GM19023 (cell line): ENCODE results near the gene DOK7.

Experiments
- ATAC-seq: cut with Tn5 transposase; IDR thresholded peaks from one replicate; pipeline ENCODE4 v1.9.1; 2021; ENCODE audit warnings: mild to moderate bottlenecking, moderate library complexity; ENCODE audit not compliant: unreplicated experiment

The DOK7 gene, protein sequence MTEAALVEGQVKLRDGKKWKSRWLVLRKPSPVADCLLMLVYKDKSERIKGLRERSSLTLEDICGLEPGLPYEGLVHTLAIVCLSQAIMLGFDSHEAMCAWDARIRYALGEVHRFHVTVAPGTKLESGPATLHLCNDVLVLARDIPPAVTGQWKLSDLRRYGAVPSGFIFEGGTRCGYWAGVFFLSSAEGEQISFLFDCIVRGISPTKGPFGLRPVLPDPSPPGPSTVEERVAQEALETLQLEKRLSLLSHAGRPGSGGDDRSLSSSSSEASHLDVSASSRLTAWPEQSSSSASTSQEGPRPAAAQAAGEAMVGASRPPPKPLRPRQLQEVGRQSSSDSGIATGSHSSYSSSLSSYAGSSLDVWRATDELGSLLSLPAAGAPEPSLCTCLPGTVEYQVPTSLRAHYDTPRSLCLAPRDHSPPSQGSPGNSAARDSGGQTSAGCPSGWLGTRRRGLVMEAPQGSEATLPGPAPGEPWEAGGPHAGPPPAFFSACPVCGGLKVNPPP

DNA sequence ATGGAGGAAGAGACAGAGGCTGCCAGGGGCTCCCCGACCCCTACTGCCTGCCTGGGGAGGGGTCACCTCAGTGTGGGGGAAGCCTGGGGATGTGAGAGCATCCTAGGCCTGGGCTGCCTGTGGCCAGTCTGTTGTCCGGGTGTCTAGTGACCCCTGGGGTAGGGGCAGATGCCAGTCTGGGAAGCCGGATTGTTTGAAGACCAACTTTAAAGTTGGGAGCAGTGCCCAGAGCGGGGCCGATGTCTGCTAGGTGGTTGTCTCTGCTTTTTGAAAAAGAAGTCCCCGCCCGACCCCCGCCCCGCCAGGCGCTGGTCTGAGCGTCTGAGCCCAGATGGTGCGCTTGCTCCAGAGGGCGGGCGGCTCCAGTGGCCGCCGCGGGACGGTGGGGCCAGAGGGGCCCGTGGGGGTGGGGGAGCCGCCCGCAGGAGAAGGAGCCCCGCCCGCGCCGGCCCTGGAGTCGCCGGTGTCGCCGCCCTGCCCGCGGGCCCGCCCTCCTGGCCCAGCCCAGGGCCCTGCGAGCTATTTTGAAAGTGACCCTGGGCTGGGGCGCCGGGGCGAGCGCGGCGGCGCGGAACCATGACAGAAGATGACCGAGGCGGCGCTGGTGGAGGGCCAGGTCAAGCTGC lies at the start of gene DOK7:
DOK7 (plus strand) TSS at position 517 of the 626 bp plus-strand sequence; CDS start at position 587, 70 bp downstream.
- ATAC-seq = no peak

DNA sequence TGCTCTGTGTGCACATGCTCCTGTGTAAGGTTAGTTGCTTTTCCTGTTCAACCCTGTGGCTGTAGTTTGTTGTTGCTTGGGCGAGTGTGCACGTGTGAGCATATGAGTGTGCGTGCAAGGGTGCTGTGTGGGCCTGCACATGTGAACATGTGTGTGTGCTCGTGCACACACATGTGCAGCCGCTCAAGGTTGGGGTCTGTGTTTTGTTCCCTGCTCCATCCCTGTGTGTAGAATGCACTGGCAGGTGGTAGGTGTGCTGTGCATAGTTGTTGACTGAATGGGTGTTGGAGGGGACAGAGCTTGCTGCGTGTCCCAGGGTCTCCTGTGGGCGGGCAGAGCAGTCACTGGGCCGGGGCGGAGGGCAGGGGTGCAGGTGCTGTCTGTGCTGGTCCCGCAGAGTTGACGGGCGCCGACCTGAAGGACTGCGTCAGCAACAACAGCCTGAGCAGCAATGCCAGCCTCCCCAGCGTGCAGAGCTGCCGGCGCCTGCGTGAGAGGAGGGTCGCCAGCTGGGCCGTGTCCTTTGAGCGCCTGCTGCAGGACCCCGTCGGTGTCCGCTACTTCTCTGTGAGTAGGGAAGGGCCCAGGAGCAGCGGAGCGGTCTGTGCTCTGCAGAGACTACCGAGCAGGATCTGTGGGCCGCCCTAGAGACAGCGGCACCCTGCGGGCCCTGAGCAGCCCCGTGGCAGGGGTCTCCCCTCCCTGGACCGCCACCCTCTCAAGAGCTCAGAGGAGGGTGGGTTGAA lies 49.3 kb upstream of the DOK7 start:
- no peak for ATAC-seq

DNA sequence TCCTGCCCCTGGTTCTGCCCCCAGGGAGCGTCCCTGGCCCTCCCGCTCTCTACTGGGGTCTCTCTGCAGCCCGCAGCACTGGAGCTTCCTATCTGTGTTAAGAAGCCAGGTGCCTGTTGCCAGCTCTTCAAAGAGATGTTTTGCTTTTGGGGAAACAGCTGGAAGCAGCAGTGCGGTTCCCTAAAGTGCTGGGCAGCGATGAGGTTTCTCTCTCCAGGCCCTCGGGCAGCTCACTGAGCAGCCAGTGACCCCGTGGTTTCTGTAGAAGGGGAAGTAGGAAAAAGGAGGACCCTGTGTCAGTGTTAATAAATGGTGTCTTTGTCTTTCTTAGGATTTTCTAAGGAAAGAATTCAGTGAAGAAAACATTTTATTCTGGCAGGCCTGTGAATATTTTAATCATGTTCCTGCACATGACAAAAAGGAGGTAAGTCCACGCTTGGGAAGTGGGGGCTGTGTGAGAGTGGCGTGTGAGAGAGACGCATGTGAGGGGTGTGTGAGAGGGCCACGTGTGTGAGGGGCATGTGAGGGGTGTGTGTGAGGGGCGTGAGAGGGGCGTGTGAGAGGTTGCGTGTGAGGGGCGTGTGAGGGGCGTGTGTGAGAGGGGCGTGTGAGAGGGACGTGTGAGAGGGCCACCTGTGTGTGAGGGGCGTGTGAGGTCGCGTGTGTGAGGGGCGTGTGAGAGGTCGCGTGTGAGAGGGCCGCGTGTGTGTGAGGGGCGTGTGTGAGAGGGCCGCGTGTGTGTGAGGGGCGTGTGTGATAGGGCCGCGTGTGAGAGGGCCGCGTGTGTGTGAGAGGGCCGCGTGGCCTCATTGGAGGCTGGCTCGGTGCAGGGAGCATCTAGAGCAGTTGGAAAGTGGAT lies 48.5 kb upstream of the DOK7 start:
- no peak for ATAC-seq

DNA sequence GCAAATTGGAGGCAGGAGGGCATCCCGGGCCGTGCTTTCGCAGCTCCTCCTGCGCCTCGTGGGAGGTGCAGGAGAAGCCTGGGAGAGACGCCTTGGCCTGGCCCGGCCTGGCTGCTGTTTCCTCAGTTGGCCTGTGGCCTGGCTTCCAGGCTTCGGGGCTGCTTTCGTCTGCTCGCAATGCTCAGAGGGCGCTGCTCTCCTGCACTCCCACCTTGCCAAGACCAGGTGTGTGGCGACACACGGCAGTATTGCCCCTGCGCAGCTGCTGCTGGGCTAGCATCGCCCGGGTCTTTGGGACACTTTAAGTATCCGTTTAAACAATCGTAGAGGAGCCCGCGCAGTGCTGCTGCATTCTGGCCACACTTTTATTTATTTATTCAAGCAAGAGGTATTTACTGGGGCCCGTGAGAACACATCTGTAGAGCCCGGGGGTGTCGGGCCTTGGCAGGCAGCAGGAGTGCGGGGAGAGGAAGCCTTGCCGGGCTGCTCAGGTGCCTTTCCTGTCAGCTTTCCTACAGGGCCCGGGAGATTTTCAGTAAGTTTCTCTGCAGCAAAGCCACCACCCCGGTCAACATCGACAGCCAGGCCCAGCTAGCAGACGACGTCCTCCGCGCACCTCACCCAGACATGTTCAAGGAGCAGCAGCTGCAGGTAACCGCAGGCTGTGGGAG lies 47.5 kb upstream of the DOK7 start:
- ATAC-seq = no peak

DNA sequence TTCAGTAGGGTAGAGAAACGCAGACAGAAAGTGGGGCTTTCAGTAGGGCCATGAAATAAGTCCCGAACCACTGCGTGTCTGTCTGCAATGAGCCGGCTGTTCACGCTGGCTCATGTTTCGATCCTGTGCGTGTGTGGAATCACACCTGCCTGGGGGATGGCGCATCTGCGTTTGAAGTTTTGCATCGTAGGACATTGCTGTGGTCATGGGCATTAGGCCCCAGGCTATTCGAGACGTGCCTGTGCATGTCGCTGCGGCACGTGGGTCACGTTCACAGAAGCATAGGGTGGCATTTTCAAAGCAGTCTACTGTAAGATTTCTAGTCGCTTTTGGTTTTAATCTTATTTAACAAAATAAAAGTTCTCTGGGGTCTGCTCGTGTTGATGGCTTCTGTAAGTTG lies 46.8 kb upstream of the DOK7 start:
- no peak for ATAC-seq

DNA sequence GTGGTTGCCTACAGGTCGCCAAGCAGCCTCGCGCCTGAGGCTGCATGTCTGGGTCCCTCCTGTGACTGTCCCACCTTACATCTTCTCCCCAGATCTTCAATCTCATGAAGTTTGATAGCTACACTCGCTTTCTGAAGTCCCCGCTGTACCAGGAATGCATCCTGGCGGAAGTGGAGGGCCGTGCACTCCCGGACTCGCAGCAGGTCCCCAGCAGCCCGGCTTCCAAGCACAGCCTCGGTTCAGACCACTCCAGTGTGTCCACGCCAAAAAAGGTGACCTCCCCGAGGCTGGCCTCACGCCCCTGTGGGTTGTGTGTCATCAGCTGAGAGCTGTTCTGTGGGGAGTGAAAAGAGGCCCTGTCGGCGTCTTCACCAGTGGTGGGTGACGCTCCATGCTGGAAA lies 46.3 kb upstream of the DOK7 start:
- ATAC-seq = no peak

DNA sequence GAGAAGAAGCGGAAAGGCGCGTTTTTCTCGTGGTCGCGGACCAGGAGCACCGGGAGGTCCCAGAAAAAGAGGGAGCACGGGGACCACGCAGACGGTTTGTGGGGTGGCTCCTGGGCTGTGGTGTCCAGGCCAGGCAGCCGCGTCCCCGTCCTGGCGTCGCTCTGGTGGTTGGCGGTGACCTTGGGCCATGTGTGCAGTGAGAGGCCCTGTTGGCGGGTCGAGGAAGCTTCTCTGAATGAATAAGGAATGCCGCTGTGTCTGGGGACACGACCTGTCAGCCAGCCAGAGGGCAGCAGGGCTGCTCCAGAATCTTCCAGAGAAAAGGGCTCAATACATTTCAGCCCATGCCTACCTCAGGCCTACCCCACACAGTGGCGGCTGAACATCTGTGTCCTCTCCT lies 45.7 kb upstream of the DOK7 start:
- no peak for ATAC-seq

DNA sequence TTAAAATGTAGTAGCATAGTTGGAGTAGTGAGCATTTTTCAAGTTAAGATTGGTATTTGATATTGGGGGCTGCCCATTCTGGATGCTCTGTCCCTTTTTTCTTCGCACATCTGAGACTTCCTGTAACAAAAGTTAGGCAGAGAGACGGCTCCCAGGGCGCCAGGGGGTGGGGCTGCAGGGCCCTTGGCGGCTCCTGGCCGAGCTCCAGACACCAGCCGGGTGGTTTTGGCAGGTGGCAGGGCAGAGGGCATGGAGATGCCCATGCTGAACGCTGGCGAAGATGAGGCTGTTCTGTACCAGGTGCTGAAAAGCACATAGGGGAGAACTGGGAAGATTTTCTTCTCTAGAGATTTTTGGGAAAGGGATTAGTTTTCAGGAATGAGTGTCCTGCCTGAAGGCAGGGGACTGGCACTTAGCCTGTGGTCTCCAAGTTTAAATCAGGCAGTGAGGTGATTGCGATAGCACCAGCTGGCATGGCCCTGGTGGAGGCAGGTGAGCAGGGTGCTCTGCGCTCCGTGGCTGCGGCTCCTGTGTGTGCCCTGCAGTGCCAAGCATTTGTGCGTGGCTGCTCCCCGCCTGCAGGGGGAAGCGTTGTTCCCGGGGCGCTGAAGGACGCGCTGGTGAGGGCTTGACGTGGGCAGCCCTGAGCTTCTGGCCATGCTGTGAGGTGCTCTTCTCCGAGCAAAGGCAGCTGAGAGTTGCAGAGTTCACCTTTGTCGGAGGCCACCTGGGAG lies 44.9 kb upstream of the DOK7 start:
- no peak for ATAC-seq

DNA sequence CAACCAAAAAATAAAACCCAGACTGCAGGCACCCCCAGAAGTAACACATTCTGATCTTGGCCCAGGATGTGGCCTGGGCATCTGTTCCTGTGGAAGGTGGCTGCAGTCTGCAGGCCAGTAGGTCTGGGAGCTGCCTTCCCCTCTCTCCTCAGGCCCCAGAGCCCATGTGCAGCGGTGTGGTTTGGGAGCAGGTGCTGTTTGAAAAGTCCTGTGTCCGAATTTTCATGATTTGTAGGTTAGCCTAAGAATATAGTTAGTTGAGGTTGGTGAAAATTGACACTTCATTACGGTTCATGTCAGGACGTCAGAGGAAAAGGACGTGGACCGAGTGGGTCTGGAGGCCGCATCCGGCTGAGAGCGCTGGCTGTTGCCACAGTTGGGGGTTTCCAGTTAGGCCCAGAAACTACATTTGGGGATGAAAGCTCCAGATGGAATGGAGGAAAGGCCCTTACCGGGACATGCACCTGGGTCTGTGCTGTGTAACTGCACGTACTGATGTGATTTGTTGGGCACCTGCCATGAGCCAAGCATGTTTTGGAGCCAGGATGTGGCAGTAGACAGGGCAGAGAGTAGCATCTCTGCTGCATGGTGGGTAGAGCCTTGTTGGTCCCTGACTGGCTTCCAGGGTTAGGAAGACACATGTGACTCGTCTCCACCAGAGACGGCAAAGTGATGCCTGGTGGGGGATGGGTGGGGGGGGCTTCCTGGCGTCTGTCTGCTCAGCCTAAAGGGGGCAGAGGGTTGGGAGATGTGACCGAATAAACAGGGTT lies 43.1 kb upstream of the DOK7 start:
- ATAC-seq = no peak

DNA sequence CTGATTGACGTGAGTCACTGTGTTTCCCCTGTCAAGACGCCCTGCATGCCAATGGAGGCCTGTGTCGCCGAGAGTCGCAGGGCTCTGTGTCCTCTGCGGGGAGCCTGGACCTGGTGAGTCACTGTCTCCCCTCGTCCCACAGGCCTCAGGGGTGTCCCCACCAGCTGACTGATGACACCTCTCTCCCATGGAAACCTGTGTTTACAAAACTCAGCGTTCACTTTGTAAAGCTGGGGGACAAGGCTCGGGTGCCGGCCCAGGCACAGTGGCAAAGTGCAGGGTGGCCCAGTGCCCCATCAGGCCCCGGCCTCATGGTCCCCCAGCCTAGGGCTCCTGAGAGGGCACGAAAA lies 42.5 kb upstream of the DOK7 start:
- ATAC-seq = no peak

DNA sequence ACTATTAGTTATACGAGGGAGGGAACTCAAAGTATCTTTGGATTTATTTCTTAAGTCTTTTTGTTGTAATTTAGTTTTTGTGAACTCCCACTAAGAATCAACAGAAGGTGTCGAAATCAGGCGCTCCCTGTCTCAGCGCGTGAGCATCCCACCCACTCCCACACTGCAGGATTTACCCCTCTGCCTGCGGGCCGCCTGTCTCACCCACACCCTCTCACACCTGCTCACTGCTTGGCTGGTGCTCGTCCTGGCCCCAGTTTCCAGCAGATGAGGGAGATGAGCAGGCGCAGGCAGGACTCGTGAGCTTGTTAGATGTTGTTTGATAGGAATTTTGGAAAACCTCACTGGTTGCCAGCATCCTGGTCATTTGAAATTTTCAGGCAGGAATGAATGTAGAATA lies 42.1 kb upstream of the DOK7 start:
- ATAC-seq = no peak

DNA sequence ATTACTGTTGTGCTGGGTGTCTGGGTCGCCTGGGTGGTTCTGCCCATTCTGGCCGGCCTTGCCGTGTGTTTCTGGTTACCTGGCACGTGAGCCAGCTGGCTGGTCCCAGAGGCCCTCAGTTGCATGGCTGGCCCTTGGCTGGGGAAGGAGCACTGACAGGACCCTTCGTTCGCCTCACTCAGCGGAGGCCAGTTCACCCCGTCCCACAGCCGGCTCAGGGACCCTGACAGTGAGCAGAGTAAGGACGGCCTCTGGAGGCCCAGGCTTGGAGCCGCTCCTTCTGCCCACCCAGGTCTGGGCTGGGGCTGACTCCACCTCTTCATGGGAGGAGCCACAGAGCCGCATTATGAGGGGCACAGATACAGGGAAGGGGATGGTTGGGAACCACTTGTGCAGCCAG lies 41.6 kb upstream of the DOK7 start:
- no peak for ATAC-seq

DNA sequence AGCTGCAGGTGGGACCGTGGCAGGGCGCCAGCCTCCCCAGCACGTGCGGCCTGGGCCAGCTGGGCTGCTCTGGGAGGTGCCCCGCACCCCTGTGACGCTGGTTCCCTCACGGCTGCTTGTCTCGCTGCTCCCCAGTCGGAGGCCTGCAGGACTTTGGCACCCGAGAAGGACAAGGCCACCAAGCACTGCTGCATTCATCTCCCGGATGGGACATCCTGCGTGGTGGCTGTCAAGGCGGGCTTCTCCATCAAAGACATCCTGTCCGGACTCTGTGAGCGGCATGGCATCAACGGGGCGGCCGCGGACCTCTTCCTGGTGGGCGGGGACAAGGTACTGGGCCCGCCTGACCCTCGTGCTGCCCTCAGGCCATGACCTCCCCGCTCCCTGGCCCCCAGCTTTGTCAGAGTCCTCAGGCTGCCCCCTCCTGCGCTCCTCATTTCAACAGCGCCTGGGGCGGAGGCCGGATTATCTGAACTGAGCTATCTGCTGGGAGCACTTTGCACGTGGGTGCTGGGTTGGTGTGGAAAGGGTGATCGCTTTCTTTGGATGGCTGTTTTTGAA lies 40.8 kb upstream of the DOK7 start:
- ATAC-seq = no peak

DNA sequence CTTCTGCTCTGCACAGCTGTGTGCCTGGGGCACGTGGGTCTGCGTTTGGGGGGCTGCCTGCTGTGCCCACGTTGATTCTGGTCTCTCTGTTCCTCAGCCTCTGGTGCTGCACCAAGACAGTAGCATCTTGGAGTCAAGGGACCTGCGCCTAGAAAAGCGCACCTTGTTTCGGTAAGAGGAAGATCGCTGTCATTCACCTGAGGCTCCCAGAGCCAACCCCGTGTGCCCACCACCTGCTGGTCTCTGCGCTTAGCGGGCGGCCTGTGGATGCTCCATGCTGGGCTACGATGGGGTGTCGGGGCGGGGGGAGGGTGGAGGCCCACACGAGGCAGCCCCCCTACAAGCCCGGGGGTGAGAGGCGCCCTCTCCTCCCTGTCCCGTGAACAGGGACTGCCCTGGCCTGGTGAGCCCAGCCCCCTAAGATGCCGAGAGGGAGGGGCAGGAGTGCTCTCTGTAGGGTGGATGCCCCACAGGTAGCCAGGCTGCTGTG lies 40.3 kb upstream of the DOK7 start:
- ATAC-seq = no peak

DNA sequence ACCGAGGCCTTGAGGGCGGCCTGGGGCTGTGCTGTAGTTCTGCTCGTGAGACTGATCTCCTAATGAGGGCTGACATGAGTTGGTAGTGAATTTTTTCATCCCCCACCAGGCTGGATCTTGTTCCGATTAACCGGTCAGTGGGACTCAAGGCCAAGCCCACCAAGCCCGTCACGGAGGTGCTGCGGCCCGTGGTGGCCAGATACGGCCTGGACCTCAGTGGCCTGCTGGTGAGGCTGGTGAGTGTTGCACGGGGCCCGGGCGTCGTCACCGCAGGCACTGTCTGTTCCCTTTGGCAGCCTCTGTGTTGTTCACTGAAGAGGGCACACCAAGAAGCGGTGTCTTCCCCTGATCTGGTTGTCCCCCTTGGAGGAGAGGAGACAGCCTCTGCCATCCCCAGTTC lies 39.7 kb upstream of the DOK7 start:
- no peak for ATAC-seq

DNA sequence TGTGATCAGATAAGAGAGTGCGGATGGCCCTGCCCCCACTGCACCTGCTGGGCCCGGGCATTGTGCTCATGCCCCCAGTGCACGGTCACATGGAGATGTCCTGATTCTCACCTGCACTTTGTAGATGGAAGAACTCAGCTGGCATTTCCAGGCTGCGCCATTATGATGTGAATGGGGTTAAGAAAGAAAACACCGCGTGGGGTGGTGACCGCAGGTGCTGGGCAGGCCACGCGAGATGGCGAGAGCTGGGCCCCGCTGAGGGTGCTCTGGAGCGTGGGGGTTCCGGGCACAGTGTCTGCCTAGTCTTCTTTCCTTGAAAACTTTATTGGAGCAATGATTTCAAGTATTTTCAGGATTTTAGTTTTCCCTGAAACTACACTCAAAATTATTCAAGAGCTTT lies 39.2 kb upstream of the DOK7 start:
- ATAC-seq = no peak

DNA sequence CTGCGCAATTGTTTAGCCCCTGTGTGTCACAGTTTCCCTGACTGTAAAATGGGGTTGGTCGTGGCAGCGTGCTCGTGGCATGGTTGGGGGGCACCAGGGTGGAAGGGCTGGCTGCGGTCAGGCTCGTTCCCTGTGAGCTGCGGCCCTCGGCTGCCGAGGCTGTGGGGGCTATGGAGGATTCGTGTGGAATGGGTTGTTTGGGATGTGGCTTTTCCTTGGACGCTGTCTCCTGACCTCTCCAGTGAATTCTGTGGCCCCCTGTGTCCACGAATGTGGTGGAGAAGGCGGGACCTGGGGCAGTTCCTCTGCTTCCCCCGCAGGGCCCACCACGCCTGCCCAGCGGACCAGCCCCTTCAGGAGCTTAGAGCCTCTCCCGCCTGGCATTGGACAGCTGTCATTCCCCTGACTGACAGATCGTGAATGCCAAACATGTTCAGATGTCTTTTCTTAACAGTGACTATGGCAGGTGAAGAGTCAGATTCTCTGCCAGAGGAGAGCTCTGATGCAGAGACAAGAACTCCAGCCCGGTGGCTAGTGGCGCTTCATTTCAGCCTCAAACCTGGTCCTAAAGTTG lies 38.5 kb upstream of the DOK7 start:
- ATAC-seq = no peak

DNA sequence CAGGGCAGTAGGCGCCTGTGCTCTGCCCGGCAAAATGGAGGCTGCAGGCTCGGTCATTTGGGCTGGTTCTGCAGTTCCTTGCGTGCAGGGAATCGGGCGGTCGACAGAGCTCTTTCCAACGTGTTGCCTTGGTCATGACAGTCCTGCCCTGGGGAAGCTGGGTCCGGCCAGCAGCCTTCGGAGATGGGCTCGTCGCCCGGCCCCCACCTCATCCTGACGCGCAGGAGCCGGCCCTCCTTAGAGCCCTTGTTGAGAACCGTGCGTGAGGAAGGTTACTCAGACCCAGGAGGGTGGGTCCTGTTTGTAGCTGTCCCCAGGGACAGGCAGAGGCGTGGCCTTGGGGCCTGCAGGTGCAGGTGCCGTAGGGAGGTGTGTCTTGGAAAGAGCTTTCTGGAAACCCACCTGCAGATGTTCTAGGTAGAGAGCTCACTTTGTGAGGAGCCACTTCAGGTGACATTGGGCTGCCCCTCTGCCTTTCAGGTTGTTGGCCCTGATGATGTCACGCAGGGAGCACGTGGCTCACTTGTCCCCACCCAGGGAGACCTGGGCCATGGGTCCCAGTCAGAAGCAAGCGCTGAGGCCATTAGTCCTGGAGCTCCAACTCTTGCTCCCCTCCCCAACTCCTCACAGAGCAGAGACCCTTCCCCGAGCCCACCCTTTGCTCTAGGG lies 36.5 kb upstream of the DOK7 start:
- no peak for ATAC-seq
